Large intestine (tissue), 3 donors: ENCODE results near the gene SKP1. TPM values are rescaled to one million over a fixed set of nuclear protein-coding genes. Genes with fewer than 3 reads are reported as not detected.
"Not testable (repeated sequence)": the region's sequence is repeated elsewhere in the genome, so short reads cannot be mapped to it uniquely, and the experiment has no call there.

Experiments used
- DNase-seq, 2 donors: peaks; one replicate each; pipeline versions ENCODE4 v3.0.0 to v3.0.0-alpha.2; 2013
- H3K27ac ChIP-seq: one replicate; pipeline ENCODE4 v1.5.1; 2013; ENCODE audit warnings: low read length
- H3K27me3 ChIP-seq: 2 replicates; pipeline ENCODE4 v1.6.1; 2013; ENCODE audit warnings: low read length; ENCODE audit not compliant: control insufficient read depth, insufficient read depth
- H3K36me3 ChIP-seq: 2 replicates; pipeline ENCODE4 v1.6.1; 2013; ENCODE audit warnings: low read length; ENCODE audit not compliant: control insufficient read depth, insufficient read depth
- H3K4me1 ChIP-seq: one replicate; pipeline ENCODE4 v1.6.1; 2013; ENCODE audit warnings: low read length; ENCODE audit not compliant: control insufficient read depth, insufficient read depth
- H3K4me3 ChIP-seq: one replicate; pipeline ENCODE4 v1.5.1; 2013; ENCODE audit warnings: low read length
- H3K9me3 ChIP-seq: one replicate; pipeline ENCODE4 v1.6.1; 2013; ENCODE audit warnings: mild to moderate bottlenecking, low read depth, low read length, moderate library complexity; ENCODE audit not compliant: control insufficient read depth
- WGBS: methylation state at CpG from one replicate; pipeline ENCODE4 v1.1.5; 2013; ENCODE audit warnings: low lambda C conversion rate; ENCODE audit not compliant: insufficient coverage; 5-methylcytosine and 5-hydroxymethylcytosine counted together
- polyA plus RNA-seq: library from polyadenylated mRNA; unstranded; fragments of 120-200 nt; gene quantifications from one replicate; pipeline ENCODE4 v1.2.1, GENCODE V29; 2013

The SKP1 gene
- polyA plus RNA-seq, 1 donor, result 490 TPM

GRCh38 chr5:134152173-134152832 is 24.4 kb downstream of the SKP1 start:
- H3K27me3 ChIP-seq, result not testable (repeated sequence)

GRCh38 chr5:134151723-134152122 is 25.0 kb downstream of the SKP1 start:
- H3K27ac ChIP-seq, result no peak overlapping the region
- DNase-seq, result no peak
- no peaks in the 10 kb centered on the region for H3K27me3 ChIP-seq
- peaks cover 71% of the 10 kb centered on the region for H3K36me3 ChIP-seq
- no peaks in the 10 kb centered on the region for H3K9me3 ChIP-seq
- no peak overlapping the region for H3K4me3 ChIP-seq
- no CpG with 5 or more reads among the region's 3 CpGs for WGBS
- H3K4me1 ChIP-seq, result no peaks in the 10 kb centered on the region

More at GRCh38 chr5:134152173-134152832, 24.4 kb downstream of the SKP1 start:
- not testable (repeated sequence) for H3K4me1 ChIP-seq, H3K4me3 ChIP-seq, DNase-seq, H3K9me3 ChIP-seq, H3K27ac ChIP-seq
- peaks cover 68% of the 10 kb centered on the region for H3K36me3 ChIP-seq
- no CpG with 5 or more reads among the region's 15 CpGs for WGBS

- H3K36me3 ChIP-seq, result peaks cover 80% of the 10 kb centered on the region
Measured at GRCh38 chr5:134149571-134150303, 27.0 kb downstream of the SKP1 start.

GRCh38 chr5:134148986-134149539 is 27.7 kb downstream of the SKP1 start:
- H3K36me3 ChIP-seq, result peaks cover 86% of the 10 kb centered on the region
- H3K27ac ChIP-seq, result no peak overlapping the region
- 80% methylated on average over 1 of the region's 6 CpGs for WGBS
- H3K9me3 ChIP-seq, result no peaks in the 10 kb centered on the region
- peaks cover 16% of the 10 kb centered on the region for H3K4me1 ChIP-seq
- no peak overlapping the region for H3K4me3 ChIP-seq
- no peaks in the 10 kb centered on the region for H3K27me3 ChIP-seq
- DNase-seq, result no peak

More at GRCh38 chr5:134149571-134150303, 27.0 kb downstream of the SKP1 start:
- peak in 1 of 2 donors; percentile 20 for DNase-seq
- WGBS, result no CpG with 5 or more reads among the region's 4 CpGs
- H3K4me1 ChIP-seq, result peaks cover 10% of the 10 kb centered on the region
- no peak overlapping the region for H3K27ac ChIP-seq
- no peak overlapping the region for H3K4me3 ChIP-seq
- H3K27me3 ChIP-seq, result no peaks in the 10 kb centered on the region
- no peaks in the 10 kb centered on the region for H3K9me3 ChIP-seq

DNA sequence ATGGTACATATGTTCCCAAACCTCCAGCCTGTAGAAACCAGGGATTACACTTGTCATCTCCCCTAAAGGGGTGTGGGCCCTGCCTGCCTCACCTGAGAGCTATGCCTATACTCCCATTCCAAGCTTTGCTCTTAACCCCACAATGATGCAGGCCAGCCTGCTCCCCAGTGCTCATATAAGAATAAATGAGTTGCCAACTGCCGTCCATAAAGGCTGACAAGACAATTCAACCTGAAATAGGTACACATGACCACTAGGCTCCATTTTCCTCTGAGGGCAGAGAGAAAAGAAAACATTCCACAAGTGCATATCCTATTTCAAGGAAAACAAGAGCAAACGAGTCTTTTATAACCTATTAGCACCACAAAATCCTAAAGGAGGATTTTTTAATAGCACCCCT is 28.4 kb downstream of the SKP1 start:
- no peaks in the 10 kb centered on the region for H3K27me3 ChIP-seq
- peaks cover 86% of the 10 kb centered on the region for H3K36me3 ChIP-seq
- H3K4me3 ChIP-seq, result no peak overlapping the region
- no peak for DNase-seq
- peaks cover 24% of the 10 kb centered on the region for H3K4me1 ChIP-seq
- H3K9me3 ChIP-seq, result no peaks in the 10 kb centered on the region
- WGBS, result 38% methylated on average over 1 of the region's 2 CpGs
- H3K27ac ChIP-seq, result no peak overlapping the region

DNA sequence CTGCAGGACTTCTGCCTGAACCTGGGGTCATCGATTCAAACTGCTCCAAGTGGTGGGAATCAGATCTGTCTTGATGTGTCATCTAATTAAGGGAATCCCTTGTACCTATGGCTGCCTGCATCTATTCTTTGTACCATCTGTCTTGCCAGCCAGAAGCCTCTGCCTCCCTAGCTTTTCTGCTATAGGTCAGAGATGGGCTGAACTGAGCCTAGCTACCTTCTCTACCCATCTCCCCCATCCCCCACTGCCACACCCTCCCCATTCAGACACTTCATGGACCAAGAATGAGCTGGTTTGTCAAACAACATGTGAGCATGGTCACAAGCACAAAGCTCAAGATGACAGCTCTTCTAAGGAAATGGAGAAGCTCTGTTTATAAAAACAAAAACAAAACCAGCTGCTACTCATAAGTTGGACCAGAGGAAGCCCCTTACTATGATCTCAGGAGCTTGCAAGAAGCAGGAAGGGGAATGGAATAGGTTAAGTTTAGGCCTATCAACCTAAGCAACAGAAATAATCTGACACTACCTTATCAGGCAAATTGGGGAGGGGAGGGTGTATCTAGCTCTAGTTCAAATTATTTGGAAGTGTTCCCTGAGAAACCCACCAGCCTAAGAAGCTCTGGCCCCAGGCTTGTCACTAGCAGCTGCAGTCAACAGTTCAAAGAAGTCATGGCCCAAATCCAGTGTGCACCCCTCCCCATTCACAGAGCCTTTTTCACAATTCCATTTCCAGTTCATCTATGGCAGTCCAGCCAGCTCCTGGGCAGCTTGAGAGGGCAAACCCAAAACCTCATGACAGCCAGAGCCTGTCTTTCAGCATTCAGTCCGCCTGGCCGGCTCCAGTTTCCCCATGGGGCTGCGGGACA is 29.9 kb downstream of the SKP1 start:
- Histone ChIP-seq H3K27me3 (no peaks in the 10 kb centered on the region), H3K4me3 (no peak overlapping the region), H3K27ac (no peak overlapping the region), H3K4me1 (peaks cover 38% of the 10 kb centered on the region), H3K9me3 (no peaks in the 10 kb centered on the region), H3K36me3 (peaks cover 83% of the 10 kb centered on the region)
- DNase-seq, result no peak
- WGBS, result no CpG with 5 or more reads among the region's 4 CpGs

GRCh38 chr5:134145779-134146581 is 30.8 kb downstream of the SKP1 start:
- H3K27me3 ChIP-seq, result no peaks in the 10 kb centered on the region
- WGBS, result no CpG with 5 or more reads among the region's 13 CpGs
- H3K36me3 ChIP-seq, result peaks cover 79% of the 10 kb centered on the region
- H3K4me3 ChIP-seq, result no peak overlapping the region
- H3K4me1 ChIP-seq, result peaks cover 47% of the 10 kb centered on the region
- peak; percentile 68 to 69 for DNase-seq
- no peaks in the 10 kb centered on the region for H3K9me3 ChIP-seq
- H3K27ac ChIP-seq, result peak overlapping the region; percentile 18

DNA sequence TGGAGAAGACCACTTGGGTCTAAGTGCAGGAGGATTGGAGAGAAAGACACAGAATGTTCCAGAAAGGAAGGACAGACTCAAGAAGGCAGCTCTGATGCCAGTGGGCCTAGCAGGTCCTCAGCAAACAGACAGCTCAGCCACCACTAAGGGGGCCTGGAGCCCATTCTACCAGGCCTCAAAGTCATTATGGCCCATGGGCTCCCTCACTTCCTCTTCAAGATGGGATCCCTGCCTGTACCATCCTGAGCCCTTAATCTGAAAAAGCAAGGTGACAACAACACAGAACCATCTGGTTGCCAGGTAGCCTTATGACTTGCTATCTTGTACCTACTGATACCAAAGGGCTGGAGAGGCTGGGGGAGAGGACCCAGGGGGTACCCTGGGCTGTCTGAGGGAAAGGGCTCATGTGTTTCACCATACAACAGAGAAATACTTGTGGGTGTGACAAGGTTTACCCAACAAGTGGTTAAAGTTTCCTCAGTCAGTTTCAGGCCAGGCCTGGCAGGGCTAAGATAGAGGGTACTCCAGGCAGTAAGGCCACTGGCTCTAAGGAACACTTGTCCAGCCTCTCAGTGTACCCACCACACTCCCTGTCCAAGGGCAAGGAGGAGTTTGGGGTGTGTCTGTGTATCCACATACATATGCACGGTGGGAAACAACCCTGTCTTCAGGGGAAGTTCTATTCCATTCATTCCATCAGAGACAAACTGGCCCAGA is 31.6 kb downstream of the SKP1 start:
- DNase-seq, result peak in 1 of 2 donors; percentile 26
- Histone ChIP-seq H3K4me1 (peaks cover 54% of the 10 kb centered on the region), H3K4me3 (no peak overlapping the region), H3K36me3 (peaks cover 76% of the 10 kb centered on the region), H3K27me3 (no peaks in the 10 kb centered on the region), H3K9me3 (no peaks in the 10 kb centered on the region), H3K27ac (peak overlapping the region; percentile 18)
- WGBS, result no CpG with 5 or more reads among the region's 1 CpG
